ENCODE measurements around the gene TMEM221. TPM values are rescaled to one million over a fixed set of nuclear protein-coding genes. Genes with fewer than 3 reads are reported as not detected.

Gene TMEM221
- total and polyA plus RNA-seq, 9 of the 15 experiments (the other 6 are each of a cell fraction or from before 2014, with no cell fraction given): 0.06 to 0.35 TPM; not detected in 7

DNA sequence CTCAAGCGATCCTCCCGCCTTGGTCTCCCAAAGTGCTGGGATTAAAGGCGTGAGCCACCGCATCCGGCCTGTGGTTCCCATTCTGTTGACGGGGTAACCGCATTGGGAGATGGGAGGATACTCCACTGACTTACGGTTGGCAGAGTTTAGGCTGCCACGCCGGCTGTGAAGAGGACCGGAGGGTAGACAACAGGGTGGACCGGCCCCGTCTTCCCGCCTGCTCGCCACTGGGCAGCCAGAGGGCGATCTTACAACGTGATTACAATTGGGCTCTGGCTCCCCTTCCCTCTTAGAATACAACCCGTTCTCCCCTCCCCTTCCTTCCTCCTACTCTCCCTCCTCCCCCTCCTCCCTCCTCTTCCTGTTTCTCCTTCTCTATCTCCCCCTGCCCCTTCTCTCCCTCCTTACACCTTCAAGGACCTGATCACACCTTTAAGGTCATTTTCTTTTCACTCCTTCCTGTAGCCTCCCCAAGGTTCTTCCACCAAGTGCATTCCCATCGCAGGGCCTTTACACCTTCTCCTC is 53.5 kb downstream of the TMEM221 start (continued):
- TF ChIP-seq CAMTA2 (CRISPR knock-in tag; conservative IDR thresholded peaks at IDR 0.05): no peak
- no peak for TF ChIP-seq HNRNPL (IDR thresholded peaks at IDR 0.05; ENCODE audit: low read depth, low read length)
- TF ChIP-seq, protein P1, sequence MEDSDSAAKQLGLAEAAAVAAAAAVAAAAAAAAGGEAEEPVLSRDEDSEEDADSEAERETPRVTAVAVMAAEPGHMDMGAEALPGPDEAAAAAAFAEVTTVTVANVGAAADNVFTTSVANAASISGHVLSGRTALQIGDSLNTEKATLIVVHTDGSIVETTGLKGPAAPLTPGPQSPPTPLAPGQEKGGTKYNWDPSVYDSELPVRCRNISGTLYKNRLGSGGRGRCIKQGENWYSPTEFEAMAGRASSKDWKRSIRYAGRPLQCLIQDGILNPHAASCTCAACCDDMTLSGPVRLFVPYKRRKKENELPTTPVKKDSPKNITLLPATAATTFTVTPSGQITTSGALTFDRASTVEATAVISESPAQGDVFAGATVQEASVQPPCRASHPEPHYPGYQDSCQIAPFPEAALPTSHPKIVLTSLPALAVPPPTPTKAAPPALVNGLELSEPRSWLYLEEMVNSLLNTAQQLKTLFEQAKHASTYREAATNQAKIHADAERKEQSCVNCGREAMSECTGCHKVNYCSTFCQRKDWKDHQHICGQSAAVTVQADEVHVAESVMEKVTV (CRISPR knock-in tag; IDR thresholded peaks at IDR 0.05): peak; percentile 79
- TF ChIP-seq THRB (CRISPR knock-in tag; conservative IDR thresholded peaks at IDR 0.05): peak; percentile 86; the same call in 1 of the 2 replicates
- TF ChIP-seq ZNF134 (CRISPR knock-in tag; conservative IDR thresholded peaks at IDR 0.05): no peak
- TF ChIP-seq, protein P2, sequence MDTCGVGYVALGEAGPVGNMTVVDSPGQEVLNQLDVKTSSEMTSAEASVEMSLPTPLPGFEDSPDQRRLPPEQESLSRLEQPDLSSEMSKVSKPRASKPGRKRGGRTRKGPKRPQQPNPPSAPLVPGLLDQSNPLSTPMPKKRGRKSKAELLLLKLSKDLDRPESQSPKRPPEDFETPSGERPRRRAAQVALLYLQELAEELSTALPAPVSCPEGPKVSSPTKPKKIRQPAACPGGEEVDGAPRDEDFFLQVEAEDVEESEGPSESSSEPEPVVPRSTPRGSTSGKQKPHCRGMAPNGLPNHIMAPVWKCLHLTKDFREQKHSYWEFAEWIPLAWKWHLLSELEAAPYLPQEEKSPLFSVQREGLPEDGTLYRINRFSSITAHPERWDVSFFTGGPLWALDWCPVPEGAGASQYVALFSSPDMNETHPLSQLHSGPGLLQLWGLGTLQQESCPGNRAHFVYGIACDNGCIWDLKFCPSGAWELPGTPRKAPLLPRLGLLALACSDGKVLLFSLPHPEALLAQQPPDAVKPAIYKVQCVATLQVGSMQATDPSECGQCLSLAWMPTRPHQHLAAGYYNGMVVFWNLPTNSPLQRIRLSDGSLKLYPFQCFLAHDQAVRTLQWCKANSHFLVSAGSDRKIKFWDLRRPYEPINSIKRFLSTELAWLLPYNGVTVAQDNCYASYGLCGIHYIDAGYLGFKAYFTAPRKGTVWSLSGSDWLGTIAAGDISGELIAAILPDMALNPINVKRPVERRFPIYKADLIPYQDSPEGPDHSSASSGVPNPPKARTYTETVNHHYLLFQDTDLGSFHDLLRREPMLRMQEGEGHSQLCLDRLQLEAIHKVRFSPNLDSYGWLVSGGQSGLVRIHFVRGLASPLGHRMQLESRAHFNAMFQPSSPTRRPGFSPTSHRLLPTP (IDR thresholded peaks at IDR 0.05; ENCODE audit: borderline replicate concordance, extremely low read depth, insufficient read length): no peak
- TF ChIP-seq ELF1 (tag; IDR thresholded peaks at IDR 0.05): peak; percentile 62
- TF ChIP-seq EGR1 (conservative IDR thresholded peaks at IDR 0.05): peak; percentile 66
- no peak for TF ChIP-seq HOXB6 (CRISPR knock-in tag; IDR thresholded peaks at IDR 0.05; ENCODE audit: borderline replicate concordance)
- TF ChIP-seq MTA3 (IDR thresholded peaks at IDR 0.05; ENCODE audit: borderline replicate concordance): peak; percentile 68
- TF ChIP-seq PML (IDR thresholded peaks at IDR 0.05; ENCODE audit: low read length): no peak
- no peak for TF ChIP-seq TEAD1 (CRISPR knock-in tag; IDR thresholded peaks at IDR 0.05)
- TF ChIP-seq ZNF696 (CRISPR knock-in tag; conservative IDR thresholded peaks at IDR 0.05): no peak
- TF ChIP-seq MCM2 (IDR thresholded peaks at IDR 0.05; ENCODE audit: low read depth): peak; percentile 77; the same call in 1 of the 2 replicates
- peak; percentile 47; the same call in 1 of the 2 replicates for TF ChIP-seq MAX (CRISPR knock-in tag; IDR thresholded peaks at IDR 0.05)
- no peak for TF ChIP-seq NFRKB (IDR thresholded peaks at IDR 0.05; ENCODE audit: low read depth)
- TF ChIP-seq, protein P3, sequence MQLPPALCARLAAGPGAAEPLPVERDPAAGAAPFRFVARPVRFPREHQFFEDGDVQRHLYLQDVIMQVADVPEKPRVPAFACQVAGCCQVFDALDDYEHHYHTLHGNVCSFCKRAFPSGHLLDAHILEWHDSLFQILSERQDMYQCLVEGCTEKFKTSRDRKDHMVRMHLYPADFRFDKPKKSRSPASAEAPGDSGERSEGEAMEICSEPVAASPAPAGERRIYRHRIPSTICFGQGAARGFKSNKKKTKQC (CRISPR knock-in tag; IDR thresholded peaks at IDR 0.05): no peak; the same call in 1 of the 2 replicates
- TF ChIP-seq ZNF224 (CRISPR knock-in tag; IDR thresholded peaks at IDR 0.05): no peak
- no peak for TF ChIP-seq PCBP1 (IDR thresholded peaks at IDR 0.05; ENCODE audit: low read depth, low read length, poor library complexity, severe bottlenecking)
- no peak for TF ChIP-seq ZNF140 (CRISPR knock-in tag; IDR thresholded peaks at IDR 0.05)
- TF ChIP-seq TGIF2 (CRISPR knock-in tag; IDR thresholded peaks at IDR 0.05): no peak

Measured in K562 (cell line).